Body of pancreas (tissue), 4 donors: ENCODE results near the gene SEMG2. TPM values are rescaled to one million over a fixed set of nuclear protein-coding genes. Genes with fewer than 3 reads are reported as not detected.
A peak's percentile ranks its signal among the peaks of the same experiment; 100 is the strongest.

Experiments used
- ATAC-seq: fragments of 150-250 bp; one replicate; pipeline ENCODE4 v1.9.1; 2016
- DNase-seq, 4 donors: peaks; one replicate each; pipeline ENCODE4 v3.0.0-alpha.2; 2019
- H3K27ac ChIP-seq, 4 donors: fragments of 200-600 bp; sonication (generic); 1 replicate in 3 of 4; 2 replicates in 1 of 4; pipeline versions ENCODE4 v1.5.1 to v1.6.1; 2016 to 2019; ENCODE audit warnings: mild to moderate bottlenecking in 1 of 4, mixed read lengths in 1 of 4, moderate library complexity in 1 of 4
- H3K27me3 ChIP-seq, 2 donors: fragments of 200-600 bp; sonication (generic); one replicate each; pipeline ENCODE4 v1.6.0; 2016; ENCODE audit warnings: mild to moderate bottlenecking in 1 of 2
- H3K36me3 ChIP-seq, 2 donors: fragments of 200-600 bp; sonication (generic); replicated peaks in 1 of 2; 2 replicates each; pipeline ENCODE4 v1.5.1; 2016; ENCODE audit warnings: low read depth in 2 of 2; ENCODE audit not compliant: insufficient read depth in 1 of 2
- H3K4me1 ChIP-seq: fragments of 200-600 bp; sonication (generic); one replicate; pipeline ENCODE4 v1.6.0; 2016
- H3K4me3 ChIP-seq, 2 donors: fragments of 200-600 bp; sonication (generic); 1 replicate in 1 of 2; 2 replicates in 1 of 2; pipeline ENCODE4 v1.5.1; 2016 to 2019
- H3K9me3 ChIP-seq, 3 donors: fragments of 200-600 bp; sonication (generic); 1 replicate in 2 of 3; 2 replicates in 1 of 3; pipeline ENCODE4 v1.5.1; 2016
- CTCF ChIP-seq, 7 experiments: fragments of 450-650 bp in 4 of 7; fragments of 200-600 bp in 3 of 7; sonication (generic) in 3 of 7; IDR thresholded peaks; one replicate each; pipeline ENCODE4 v1.5.1; 2016 to 2019; ENCODE audit warnings: antibody characterized with exemption in 7 of 7
- POLR2A ChIP-seq, 3 donors: fragments of 450-650 bp; IDR thresholded peaks; one replicate each; pipeline ENCODE4 v1.6.1; 2016; ENCODE audit warnings: antibody characterized with exemption in 3 of 3, mild to moderate bottlenecking in 2 of 3
- WGBS, 2 donors: methylation state at CpG; one replicate each; pipeline ENCODE4 v1.1.5; 2017; 5-methylcytosine and 5-hydroxymethylcytosine counted together
- intact Hi-C: fragments of 100-400 bp; cut with DNase I; formaldehyde crosslinking; loops from one replicate; pipeline ENCODE4 v1.15.1; 2023
- total RNA-seq, 2 donors: library from RNA; depleted of rRNA; stranded (reverse); fragments of >200 nt; gene quantifications; one replicate each; pipeline ENCODE4 v1.1.0, GENCODE V29; 2016

Gene SEMG2
- total RNA-seq, 2 donors from 2014 or later = not detected

GRCh38 chr20:45189067-45189609 lies 32.0 kb upstream of the SEMG2 start:
- H3K27me3 ChIP-seq = no peaks in the 10 kb centered on the region
- peaks cover 12% of the 10 kb centered on the region for H3K4me1 ChIP-seq
- DNase-seq (peak in 3 of 4 donors; percentile 18 to 58 (median 21)), ATAC-seq (no peak)
- intact Hi-C loops = no loop called here
- no peak overlapping the region for H3K27ac ChIP-seq
- H3K9me3 ChIP-seq = no peaks in the 10 kb centered on the region
- no peaks in the 10 kb centered on the region for H3K36me3 ChIP-seq
- WGBS, 2 donors = 58 to 63% methylated on average over 3 of the region's 3 CpGs
- H3K4me3 ChIP-seq = no peak overlapping the region
- no peak for TF ChIP-seq POLR2A (IDR thresholded peaks at IDR 0.05)
- TF ChIP-seq CTCF (IDR thresholded peaks at IDR 0.05) = no peak

- intact Hi-C loops = no loop called here
- H3K4me1 ChIP-seq = peaks cover 12% of the 10 kb centered on the region
- H3K27ac ChIP-seq = no peak overlapping the region
- no peak for TF ChIP-seq CTCF (IDR thresholded peaks at IDR 0.05)
- TF ChIP-seq POLR2A (IDR thresholded peaks at IDR 0.05) = no peak
- no peaks in the 10 kb centered on the region for H3K9me3 ChIP-seq
- ATAC-seq (no peak), DNase-seq (no peak)
- WGBS, 2 donors = 91 to 93% methylated on average over 3 of the region's 3 CpGs
- H3K4me3 ChIP-seq = no peak overlapping the region
- H3K27me3 ChIP-seq = no peaks in the 10 kb centered on the region
- no peaks in the 10 kb centered on the region for H3K36me3 ChIP-seq
These were observed 31.3 kb upstream of the SEMG2 start for GRCh38 chr20:45189861-45190260.

GRCh38 chr20:45191926-45192325 lies 29.2 kb upstream of the SEMG2 start:
- Histone ChIP-seq H3K4me1 (peaks cover 12% of the 10 kb centered on the region), H3K27me3 (no peaks in the 10 kb centered on the region), H3K27ac (no peak overlapping the region), H3K9me3 (no peaks in the 10 kb centered on the region), H3K36me3 (no peaks in the 10 kb centered on the region), H3K4me3 (no peak overlapping the region)
- WGBS, 2 donors = 79 to 92% methylated on average over 3 of the region's 3 CpGs
- TF ChIP-seq POLR2A (IDR thresholded peaks at IDR 0.05) = no peak
- no peak for TF ChIP-seq CTCF (IDR thresholded peaks at IDR 0.05)
- DNase-seq (no peak), ATAC-seq (no peak)
- intact Hi-C loops = no loop called here

- ATAC-seq = no peak
- no peaks in the 10 kb centered on the region for H3K27me3 ChIP-seq
- H3K27ac ChIP-seq = no peak overlapping the region
- WGBS, 2 donors = 93 to 95% methylated on average over 2 of the region's 2 CpGs
- H3K4me3 ChIP-seq = no peak overlapping the region
- H3K9me3 ChIP-seq = no peaks in the 10 kb centered on the region
- TF ChIP-seq CTCF (IDR thresholded peaks at IDR 0.05) (no peak), POLR2A (IDR thresholded peaks at IDR 0.05) (no peak)
- DNase-seq = no peak
- peaks cover 12% of the 10 kb centered on the region for H3K4me1 ChIP-seq
- H3K36me3 ChIP-seq = no peaks in the 10 kb centered on the region
- intact Hi-C loops = no loop called here
These were observed 27.8 kb upstream of the SEMG2 start for GRCh38 chr20:45193331-45193730.

GRCh38 chr20:45206725-45207124 lies 14.4 kb upstream of the SEMG2 start, which contains the start of gene SEMG1:
SEMG1 (plus strand) TSS chr20:45207033; CDS start chr20:45207054, 21 bp downstream.
- DNase-seq = no peak
- Histone ChIP-seq H3K9me3 (no peaks in the 10 kb centered on the region), H3K27me3 (no peaks in the 10 kb centered on the region), H3K4me1 (no peaks in the 10 kb centered on the region), H3K36me3 (no peaks in the 10 kb centered on the region), H3K27ac (no peak within 1 kb of the TSS), H3K4me3 (no peak within 1 kb of the TSS)
- TF ChIP-seq POLR2A (IDR thresholded peaks at IDR 0.05) (no peak), CTCF (IDR thresholded peaks at IDR 0.05) (no peak)
- intact Hi-C loops = no loop called here
- WGBS, 2 donors = 4% methylated on average over 1 of the region's 1 CpG
- no peak for ATAC-seq
